NOMO-1 (cell line): ENCODE data around the gene SEC11A.
"Not testable (repeated sequence)": the region's sequence is repeated elsewhere in the genome, so short reads cannot be mapped to it uniquely, and the experiment has no call there.

Experiments
- DNase-seq, 2 experiments: peaks; one replicate each; lab custom pipeline; 2025; ENCODE audit not compliant: unreplicated experiment in 2 of 2; lab: John Stamatoyannopoulos, UW

The SEC11A gene

GRCh38 chr15:84740691-84741090 is 24.8 kb upstream of the SEC11A start:
- no peak for DNase-seq

DNA sequence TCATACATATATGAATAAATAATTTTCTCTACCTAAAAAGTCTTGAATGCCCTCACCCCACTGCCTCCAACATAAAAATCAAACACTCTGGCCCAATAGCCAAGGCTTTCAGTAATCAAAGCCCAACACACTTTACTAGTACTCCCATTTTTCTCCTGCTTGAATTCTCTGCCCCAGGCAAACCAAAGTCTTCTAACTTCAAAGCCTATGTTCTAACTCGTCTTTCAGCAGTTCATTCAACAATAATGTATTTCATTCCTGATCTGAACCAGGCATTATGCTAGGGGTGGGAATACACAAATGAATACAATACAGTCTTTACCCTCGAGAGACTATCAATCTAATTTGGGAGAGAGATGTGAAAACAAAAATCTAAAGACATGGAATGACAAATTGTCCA is 21.1 kb upstream of the SEC11A start:
- no peak for DNase-seq

GRCh38 chr15:84736375-84736774 is 20.4 kb upstream of the SEC11A start:
- no peak for DNase-seq

- not testable (repeated sequence) for DNase-seq
These were observed 19.6 kb upstream of the SEC11A start for GRCh38 chr15:84735480-84736061.

DNA sequence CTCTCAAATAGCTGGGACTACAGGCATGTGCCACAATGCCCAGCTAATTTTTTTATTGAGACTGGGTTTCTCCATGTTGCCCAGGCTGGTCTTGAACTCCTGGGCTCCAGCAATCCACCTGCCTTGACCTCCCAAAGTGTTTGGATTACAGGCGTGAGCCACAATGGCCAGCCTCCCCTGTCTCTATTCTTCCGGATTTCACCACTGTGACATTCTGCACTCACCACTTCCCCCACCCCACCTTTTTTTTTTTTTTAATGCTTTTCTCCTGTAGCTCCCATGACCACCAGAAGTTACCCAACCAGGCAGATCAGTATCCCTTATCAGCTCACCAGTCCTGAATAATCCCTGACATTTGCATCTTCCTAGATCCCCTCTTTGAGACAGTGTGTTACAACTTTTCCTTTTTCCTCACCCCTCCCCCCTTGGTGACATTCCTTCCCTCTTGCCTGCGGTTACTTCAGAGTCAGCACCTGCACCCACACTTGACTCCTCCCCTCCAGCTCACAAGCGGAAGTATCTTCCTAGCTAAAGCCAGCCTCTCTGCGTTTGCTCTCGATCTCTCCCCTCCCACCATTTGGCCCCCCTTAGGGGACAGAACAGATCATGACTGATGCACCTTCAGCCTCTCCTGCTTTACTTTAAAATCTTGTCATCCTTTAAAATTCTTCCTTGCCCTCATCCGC is 19.0 kb upstream of the SEC11A start:
- peak; percentile 85 to 96 for DNase-seq

DNA sequence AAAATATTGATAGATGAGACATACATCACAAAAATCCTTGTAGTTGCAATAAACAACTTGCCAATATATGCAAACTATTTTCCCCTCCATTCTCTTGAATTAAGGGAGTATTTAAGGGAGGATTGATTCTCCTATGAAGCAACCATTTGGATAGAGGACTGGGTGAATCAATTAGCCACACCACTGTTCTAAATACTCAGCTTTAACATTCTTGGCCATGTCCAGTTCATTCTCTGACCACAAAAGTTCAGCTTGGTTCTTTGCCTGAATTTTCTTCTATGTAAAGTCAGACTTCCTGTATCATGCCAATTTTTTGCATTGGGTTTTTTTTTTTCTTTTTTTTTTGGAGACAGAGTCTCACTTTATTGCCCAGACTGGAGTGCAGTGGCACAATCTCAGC is 15.8 kb upstream of the SEC11A start:
- DNase-seq: no peak

DNA sequence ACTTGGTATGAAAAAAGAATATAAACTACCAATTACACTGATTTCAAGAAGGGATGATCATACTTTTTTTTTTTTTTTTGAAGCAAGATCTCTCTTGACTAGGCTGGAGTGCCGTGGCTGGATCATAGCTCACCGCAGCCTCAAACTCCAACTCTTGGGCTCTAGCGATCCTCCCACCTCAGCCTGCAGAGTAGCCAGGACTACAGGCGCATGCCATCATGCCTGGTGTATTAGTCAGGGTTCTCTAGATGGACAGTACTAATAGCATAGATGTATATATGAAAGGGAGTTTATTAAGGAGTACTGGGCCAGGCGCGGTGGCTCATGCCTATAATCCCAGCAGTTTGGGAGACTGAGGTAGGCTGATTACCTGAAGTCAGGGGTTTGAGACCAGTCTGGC is 11.5 kb upstream of the SEC11A start:
- no peak for DNase-seq

DNA sequence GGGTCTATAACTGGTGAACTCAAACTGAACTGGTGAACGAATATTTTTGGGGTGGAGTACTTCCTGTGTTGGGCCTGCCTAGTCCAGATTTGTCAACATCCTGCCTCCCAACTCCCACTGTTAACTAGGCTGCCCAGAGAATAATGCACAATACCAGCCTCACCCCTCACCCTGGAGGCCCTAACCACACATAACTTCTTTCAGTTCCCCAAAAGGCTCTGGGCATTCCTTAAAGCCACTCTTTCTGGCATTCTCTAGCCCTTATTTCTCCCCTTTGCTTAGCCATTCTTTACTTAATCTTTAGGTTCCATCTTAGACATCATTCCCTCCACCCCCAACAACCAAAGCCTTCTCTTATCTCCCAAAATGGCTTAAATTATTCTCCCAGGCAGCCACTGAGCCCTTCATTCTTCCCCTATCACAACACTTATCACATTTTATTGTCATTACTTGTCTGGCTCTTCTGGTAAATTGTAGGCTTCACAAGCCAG is 9.1 kb upstream of the SEC11A start:
- DNase-seq: peak; percentile 97 to 98

DNA sequence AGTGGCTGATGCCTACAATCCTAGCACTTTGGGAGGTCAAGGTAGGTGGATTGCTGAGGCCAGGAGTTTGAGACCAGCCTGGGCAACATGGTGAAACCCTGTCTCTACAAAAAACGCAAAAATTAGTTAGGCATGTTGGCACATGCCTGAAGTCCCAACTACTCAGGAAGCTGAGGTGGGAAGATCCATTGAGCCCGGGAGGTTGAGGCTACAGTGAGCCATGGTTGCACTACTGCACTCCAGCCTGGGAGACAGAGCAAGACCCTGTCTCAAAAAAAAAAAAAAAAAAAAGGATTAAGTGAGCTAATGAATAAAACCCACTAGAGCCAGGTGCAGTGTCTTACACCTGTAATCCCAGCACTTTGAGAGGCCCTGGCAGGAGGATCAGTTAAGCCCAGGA is 6.7 kb upstream of the SEC11A start:
- no peak for DNase-seq

GRCh38 chr15:84721371-84721770 is 5.4 kb upstream of the SEC11A start:
- no peak for DNase-seq

GRCh38 chr15:84715441-84716035 is 401 bp downstream of the SEC11A start:
- peak in 1 of 2 experiments; percentile 22 for DNase-seq

GRCh38 chr15:84714821-84715220 is 1.1 kb downstream of the SEC11A start:
- DNase-seq: peak; percentile 24 to 51

DNA sequence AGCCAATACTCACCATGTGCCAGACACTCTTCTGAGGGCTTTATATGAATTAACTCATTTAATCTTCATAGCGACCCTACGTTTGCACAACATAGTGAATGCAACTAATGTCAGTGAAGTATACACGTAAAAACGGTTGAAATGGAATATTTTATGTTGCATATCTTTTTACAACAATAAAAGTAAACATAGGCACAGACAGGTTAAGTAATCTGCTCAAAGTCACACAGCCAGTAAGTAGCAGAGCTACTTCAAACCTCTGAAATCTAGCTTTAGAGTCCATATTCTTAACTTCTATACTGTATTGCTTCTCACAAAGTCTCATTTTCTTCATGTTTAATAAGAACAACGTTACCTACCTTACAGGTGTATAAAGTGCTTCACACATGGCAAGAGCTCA is 1.6 kb downstream of the SEC11A start:
- no peak for DNase-seq

DNA sequence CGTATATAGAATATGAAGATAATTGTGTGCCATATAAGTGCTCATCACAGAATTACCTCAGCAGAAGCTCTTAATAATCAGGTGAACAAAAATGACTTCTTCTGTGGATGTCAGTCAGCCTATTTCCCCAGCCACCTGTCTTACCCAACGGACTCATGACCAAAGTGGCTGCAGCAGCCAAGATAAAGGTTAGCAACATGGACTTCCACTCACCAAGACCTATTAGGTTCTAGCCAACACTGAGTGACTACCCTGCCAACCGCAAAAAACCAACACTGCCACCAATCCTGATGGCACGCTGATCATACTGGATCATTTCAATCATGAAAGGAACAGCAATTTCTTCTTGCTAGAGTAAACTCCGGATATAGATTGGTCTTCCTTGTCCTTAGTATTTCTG is 12.1 kb downstream of the SEC11A start:
- DNase-seq: no peak

GRCh38 chr15:84702961-84703482 is 12.9 kb downstream of the SEC11A start:
- DNase-seq: no peak

DNA sequence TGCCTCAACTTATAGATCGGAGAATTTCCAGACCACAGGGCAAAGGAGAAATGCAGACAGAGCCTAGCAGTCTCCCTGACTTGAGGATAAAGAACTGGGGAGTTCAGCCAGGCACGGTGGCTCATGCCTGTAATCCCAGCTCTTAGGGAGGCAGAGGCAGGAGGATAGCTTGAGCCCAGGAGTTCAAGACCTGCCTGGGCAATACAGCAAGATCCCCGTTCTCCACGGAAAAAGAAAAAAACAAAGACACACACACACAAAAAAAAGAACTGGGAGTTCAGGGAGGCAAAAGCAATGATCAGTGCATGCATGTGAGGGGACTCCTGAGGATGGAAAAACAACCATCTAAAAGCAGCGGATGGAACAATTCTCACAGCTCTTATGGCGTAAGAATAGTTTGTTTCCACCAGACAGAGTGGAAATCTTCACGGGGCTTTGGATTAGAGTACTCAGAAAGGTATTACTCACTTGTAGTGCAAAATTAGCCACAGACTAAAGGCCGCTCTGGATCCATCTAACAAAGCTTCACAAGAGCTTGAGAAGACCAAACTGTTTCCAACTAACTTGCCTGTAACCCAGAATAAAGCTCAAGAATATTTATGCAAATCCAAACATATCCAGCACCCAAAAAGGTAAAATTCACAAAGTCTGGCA is 16.3 kb downstream of the SEC11A start:
- no peak for DNase-seq

- no peak for DNase-seq
These were observed 18.5 kb downstream of the SEC11A start for GRCh38 chr15:84697236-84697990.

GRCh38 chr15:84696757-84697156 is 19.2 kb downstream of the SEC11A start:
- DNase-seq: no peak

- no peak for DNase-seq
These were observed 25.6 kb downstream of the SEC11A start for GRCh38 chr15:84690342-84690741.

GRCh38 chr15:84689858-84690257 is 26.1 kb downstream of the SEC11A start:
- DNase-seq: no peak

- not testable (repeated sequence) for DNase-seq
These were observed 29.5 kb downstream of the SEC11A start for GRCh38 chr15:84686446-84686845.
